Nephron (organoid): ENCODE measurements around the gene KLHDC8A.

ENCODE experiments used
- H3K27ac Mint-ChIP-seq, 3 experiments: 2 replicates each; pipeline ENCODE4 v1.8.0; 2020; ENCODE audit warnings: mixed read lengths in 3 of 3, mild to moderate bottlenecking in 2 of 3, moderate library complexity in 1 of 3
- H3K27me3 Mint-ChIP-seq: 2 replicates; pipeline ENCODE4 v1.8.0; 2021; ENCODE audit warnings: low read depth, mild to moderate bottlenecking, moderate library complexity, mixed read lengths
- H3K36me3 Mint-ChIP-seq: 2 replicates; pipeline ENCODE4 v1.8.0; 2020; ENCODE audit warnings: low read depth, mixed read lengths
- H3K4me1 Mint-ChIP-seq: 2 replicates; pipeline ENCODE4 v1.8.0; 2020; ENCODE audit warnings: mixed read lengths
- H3K4me3 Mint-ChIP-seq, 3 experiments: 2 replicates each; pipeline ENCODE4 v1.8.0; 2020; ENCODE audit warnings: mild to moderate bottlenecking in 3 of 3, mixed read lengths in 3 of 3, moderate library complexity in 2 of 3
- H3K9me3 Mint-ChIP-seq: 2 replicates; pipeline ENCODE4 v1.8.0; 2020; ENCODE audit warnings: mixed read lengths
- TF ChIP-seq, protein P1 (sequence below), 3 experiments: fragments of 200-600 bp; sonication (generic); IDR thresholded peaks; one replicate each; pipeline ENCODE4 v1.5.0; 2021; ENCODE audit warnings: antibody characterized with exemption in 3 of 3; ENCODE audit not compliant: unreplicated experiment in 3 of 3

Gene KLHDC8A

DNA sequence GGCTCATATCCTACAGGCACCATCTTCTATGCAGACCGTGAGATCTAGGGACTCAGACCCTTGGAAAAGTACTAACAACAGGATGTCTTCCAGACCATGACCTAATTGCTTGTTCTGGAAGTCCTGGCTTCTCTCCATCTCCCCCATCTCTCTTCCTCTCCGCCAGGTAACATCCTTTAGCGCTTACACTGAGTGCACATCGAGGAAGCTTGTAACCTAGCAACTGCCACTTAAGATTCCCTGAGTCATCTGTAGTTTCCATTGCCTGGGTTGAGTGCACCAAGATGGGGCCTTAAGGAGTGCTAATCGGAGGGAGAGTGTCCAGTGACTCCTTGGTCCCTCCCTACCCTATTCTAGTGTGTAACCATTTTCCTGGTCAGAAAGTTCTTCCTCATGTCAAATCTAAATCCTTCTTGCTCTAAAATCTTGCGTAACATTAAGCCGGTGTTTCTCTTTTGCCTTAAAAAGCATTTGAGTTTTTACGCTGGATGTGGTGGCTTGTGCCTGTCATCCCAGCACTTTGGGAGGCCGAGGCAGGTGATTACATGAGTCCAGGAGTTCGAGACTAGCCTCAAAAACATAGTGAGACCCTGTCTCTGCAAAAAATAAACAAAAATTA, 9.7 kb downstream of the KLHDC8A start:
- H3K27me3 Mint-ChIP-seq: peaks cover 46% of the 10 kb centered on the region
- H3K9me3 Mint-ChIP-seq: no peaks in the 10 kb centered on the region
- H3K4me3 Mint-ChIP-seq: no peak overlapping the region
- peak overlapping the region in 1 of 3 experiments; percentile 15 for H3K27ac Mint-ChIP-seq
- TF ChIP-seq, protein P1, sequence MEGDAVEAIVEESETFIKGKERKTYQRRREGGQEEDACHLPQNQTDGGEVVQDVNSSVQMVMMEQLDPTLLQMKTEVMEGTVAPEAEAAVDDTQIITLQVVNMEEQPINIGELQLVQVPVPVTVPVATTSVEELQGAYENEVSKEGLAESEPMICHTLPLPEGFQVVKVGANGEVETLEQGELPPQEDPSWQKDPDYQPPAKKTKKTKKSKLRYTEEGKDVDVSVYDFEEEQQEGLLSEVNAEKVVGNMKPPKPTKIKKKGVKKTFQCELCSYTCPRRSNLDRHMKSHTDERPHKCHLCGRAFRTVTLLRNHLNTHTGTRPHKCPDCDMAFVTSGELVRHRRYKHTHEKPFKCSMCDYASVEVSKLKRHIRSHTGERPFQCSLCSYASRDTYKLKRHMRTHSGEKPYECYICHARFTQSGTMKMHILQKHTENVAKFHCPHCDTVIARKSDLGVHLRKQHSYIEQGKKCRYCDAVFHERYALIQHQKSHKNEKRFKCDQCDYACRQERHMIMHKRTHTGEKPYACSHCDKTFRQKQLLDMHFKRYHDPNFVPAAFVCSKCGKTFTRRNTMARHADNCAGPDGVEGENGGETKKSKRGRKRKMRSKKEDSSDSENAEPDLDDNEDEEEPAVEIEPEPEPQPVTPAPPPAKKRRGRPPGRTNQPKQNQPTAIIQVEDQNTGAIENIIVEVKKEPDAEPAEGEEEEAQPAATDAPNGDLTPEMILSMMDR (IDR thresholded peaks at IDR 0.05; ENCODE audit: unreplicated experiment in 3 of 3): no peak
- H3K36me3 Mint-ChIP-seq: no peaks in the 10 kb centered on the region
- peaks cover 36% of the 10 kb centered on the region for H3K4me1 Mint-ChIP-seq

DNA sequence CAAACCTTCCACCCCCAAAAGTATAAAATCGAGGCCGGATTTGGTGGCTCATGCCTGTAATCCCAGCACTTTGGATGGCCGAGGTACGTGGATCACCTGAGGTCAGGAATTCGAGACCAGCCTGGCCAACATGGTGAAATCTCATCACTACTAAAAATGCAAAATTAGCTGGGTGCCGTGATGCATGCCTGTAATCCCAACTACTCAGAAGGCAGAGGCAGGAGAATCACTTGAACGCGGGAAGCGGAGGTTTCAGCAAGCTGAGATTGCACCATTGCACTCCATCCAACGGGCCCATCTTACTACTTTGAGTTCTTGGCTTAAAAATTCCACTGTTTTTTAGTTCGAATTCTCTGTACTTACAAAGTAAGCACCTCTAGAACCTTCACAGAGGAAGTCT, 11.0 kb downstream of the KLHDC8A start:
- H3K27me3 Mint-ChIP-seq: peaks cover 56% of the 10 kb centered on the region
- H3K4me1 Mint-ChIP-seq: peaks cover 29% of the 10 kb centered on the region
- no peak overlapping the region for H3K4me3 Mint-ChIP-seq
- no peaks in the 10 kb centered on the region for H3K36me3 Mint-ChIP-seq
- TF ChIP-seq, protein P1 (IDR thresholded peaks at IDR 0.05; ENCODE audit: unreplicated experiment in 3 of 3): no peak
- H3K27ac Mint-ChIP-seq: no peak overlapping the region
- H3K9me3 Mint-ChIP-seq: no peaks in the 10 kb centered on the region

DNA sequence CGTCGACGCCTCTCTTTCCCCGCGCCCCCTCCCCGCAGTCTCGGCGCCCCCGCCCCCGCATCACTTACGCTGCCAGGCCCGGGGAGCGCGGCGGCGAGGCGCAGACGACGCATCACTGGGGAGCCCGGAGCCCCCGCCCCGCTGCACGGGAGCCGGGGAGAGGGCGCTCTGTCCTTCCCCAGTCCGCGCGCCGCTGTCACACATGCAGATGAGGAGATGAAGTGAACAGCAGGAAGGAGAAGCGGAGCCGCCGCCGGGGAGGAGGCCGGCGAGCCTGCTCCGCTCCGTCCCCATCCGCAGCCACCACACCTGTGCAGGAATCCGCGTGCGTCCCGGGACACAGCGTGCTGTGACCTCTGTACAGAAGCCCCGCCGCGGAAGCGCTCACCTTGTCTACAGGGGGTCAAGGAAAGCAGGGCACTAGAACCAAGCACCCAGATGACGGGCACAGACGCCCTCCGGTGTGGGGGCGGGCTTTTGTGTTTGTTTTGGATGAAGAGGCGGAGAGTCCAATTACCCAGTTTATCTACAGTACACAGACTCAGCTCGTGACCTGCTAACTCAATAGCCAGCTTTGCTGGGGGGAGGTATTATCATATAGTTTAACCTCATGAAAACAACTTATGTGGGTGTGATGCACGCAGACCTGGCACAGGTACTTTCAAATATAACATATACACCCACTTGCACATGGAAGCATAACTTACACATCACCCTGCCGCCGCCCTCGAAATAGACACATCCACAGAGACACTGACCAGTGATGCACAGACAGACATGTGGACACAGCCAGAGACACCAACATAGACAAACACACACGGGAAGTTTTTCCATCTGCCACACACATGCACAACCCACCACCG, 12.4 kb downstream of the KLHDC8A start:
- H3K27me3 Mint-ChIP-seq: peaks cover 62% of the 10 kb centered on the region
- no peaks in the 10 kb centered on the region for H3K36me3 Mint-ChIP-seq
- peak overlapping the region; percentile 66 to 75 (median 67) for H3K4me3 Mint-ChIP-seq
- peaks cover 17% of the 10 kb centered on the region for H3K4me1 Mint-ChIP-seq
- TF ChIP-seq, protein P1 (IDR thresholded peaks at IDR 0.05; ENCODE audit: unreplicated experiment in 3 of 3): no peak
- no peak overlapping the region for H3K27ac Mint-ChIP-seq
- H3K9me3 Mint-ChIP-seq: no peaks in the 10 kb centered on the region

DNA sequence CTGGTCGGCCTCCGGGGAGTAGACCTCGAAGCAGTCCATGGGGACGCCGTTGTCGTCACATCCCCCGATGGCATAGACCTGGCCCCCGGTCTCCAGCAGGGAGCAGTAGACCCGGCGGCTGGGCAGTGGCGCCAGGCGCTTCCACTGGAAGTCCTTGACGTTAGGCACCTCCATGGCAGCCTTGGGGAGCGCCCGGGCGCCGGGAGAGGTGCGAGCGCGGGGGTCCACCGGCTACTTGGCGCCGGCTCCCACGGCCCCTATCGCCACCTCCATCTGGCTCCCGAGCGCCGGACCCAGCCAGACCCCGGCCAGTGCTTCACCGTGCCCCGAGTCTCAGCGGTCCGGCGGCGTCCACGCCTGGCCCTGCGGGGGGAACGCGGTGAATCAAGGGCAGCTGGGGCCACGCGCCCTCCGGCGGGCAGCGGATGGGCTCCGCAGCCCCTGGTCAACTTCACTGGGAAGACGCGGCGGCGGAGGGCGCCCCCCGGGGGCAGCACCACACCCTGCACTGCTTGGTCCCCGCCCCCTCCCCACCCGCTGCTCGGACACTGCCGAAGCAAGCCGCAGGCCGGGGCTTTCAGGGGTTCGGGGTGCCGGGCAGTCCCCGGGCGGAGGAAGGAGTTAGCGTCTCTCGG, 13.2 kb downstream of the KLHDC8A start:
- Mint-ChIP-seq H3K4me3 (peak overlapping the region in 1 of 3 experiments; percentile 67), H3K36me3 (no peaks in the 10 kb centered on the region), H3K27me3 (peaks cover 69% of the 10 kb centered on the region), H3K27ac (no peak overlapping the region), H3K4me1 (peaks cover 9% of the 10 kb centered on the region), H3K9me3 (no peaks in the 10 kb centered on the region)
- TF ChIP-seq, protein P1 (IDR thresholded peaks at IDR 0.05; ENCODE audit: unreplicated experiment in 3 of 3): peak; percentile 17 to 37 (median 20)

DNA sequence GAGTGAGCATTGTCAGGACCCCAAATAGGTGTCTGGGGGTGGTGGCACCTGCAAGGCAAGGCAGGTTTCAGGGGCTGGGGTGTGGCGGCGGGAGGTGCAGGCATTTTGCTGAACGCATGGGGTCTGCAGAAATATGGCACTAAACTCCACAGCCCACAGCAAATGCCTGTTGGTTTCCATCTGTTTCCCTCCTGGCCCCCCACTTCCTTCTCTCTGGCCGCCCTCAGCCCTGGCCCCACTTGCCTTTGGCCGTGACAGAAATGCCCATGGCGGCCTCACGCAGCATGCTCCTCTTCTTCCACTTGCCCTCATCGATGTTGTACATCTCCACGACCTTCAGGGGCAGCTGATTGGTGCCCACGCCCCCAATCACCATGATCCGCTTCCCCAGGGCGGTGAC, 13.7 kb downstream of the KLHDC8A start:
- Mint-ChIP-seq H3K27ac (no peak overlapping the region), H3K9me3 (no peaks in the 10 kb centered on the region), H3K27me3 (peaks cover 71% of the 10 kb centered on the region), H3K36me3 (no peaks in the 10 kb centered on the region), H3K4me1 (peaks cover 9% of the 10 kb centered on the region), H3K4me3 (peak overlapping the region; percentile 56 to 68 (median 61))
- TF ChIP-seq, protein P1 (IDR thresholded peaks at IDR 0.05; ENCODE audit: unreplicated experiment in 3 of 3): no peak
